Measurements from ENCODE around the gene NEURL1.

NEURL1 gene

DNA sequence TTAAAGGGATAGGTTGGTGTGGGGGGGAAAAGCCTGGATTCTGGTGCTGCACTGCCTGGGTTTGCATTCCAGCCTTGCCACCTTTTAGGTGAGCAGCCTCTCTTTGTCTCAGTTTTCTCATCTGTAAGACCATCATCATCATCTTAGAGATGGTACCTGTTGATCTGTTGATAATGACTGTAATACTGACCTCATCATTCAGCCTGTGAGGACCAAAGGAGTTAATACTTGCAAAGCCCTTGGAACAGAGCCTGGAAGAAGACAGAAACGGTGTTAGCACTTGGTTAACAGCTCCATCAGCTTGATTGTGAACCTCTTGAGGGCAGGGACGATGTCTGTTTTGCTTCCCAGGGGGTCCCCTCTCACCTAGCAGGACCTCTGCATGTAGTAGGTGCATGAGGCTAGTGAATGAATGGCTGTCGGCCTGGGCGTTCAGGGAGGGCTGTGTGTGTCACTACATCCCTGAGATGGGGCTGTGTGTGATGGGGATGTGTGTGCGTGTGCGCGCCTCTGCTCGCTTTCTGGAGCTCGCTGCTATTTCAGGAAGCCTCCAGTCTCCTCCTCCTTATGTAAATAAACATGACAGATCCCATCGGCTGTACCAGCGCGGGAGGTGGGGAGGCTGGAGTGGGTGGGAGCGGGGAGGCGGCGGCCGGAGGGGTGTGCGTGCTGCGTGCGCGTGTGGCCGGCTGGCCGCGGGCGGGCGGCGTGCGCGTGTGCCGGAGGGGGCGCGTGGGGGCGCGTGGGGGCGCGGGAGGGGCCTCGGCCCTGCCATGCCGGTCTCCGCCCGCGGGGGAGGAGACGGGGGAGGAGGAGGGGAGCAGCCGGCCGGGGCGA is 61.2 kb downstream of the NEURL1 start:
- H4K91ac ChIP-seq (ENCODE audit: low read depth, low read length): no peak overlapping the region
- peak; percentile 46 to 56 for DNase-seq
- no peak overlapping the region for H3K4ac ChIP-seq (ENCODE audit: low read depth, low read length)
- H3K27me3 ChIP-seq (ENCODE audit: insufficient read depth, low read length): no peaks in the 10 kb centered on the region
- no peak overlapping the region for H2BK5ac ChIP-seq (ENCODE audit: low read depth, low read length, poor library complexity)
- no peak overlapping the region for H3K9ac ChIP-seq (ENCODE audit: low read length)
- no peak overlapping the region for H3K18ac ChIP-seq (ENCODE audit: low read length)
- no CpG with 5 or more reads among the region's 44 CpGs for WGBS (ENCODE audit: extremely low coverage, insufficient coverage, insufficient read length)
- H3K79me2 ChIP-seq (ENCODE audit: control insufficient read depth, insufficient read depth, low read length, poor library complexity): no peaks in the 10 kb centered on the region
- H3K4me3 ChIP-seq (ENCODE audit: low read depth, low read length): peak overlapping the region; percentile 54
- no peak overlapping the region for H3K14ac ChIP-seq (ENCODE audit: low read length)
- no peak overlapping the region for H4K12ac ChIP-seq (ENCODE audit: low read depth, low read length)
- no peak overlapping the region for H2AFZ ChIP-seq (ENCODE audit: insufficient read depth, low read length, poor library complexity)
- H3K23ac ChIP-seq (ENCODE audit: low read length): no peak overlapping the region
- no peak overlapping the region for H2BK120ac ChIP-seq (ENCODE audit: insufficient read depth, low read length, poor library complexity)
- peaks cover 4% of the 10 kb centered on the region for H3K79me1 ChIP-seq (ENCODE audit: low read length)
- peaks cover 0 to 1% of the 10 kb centered on the region in 2 experiments for H3K36me3 ChIP-seq (ENCODE audit: control insufficient read depth in 1 of 2, insufficient read depth in 2 of 2, low read length in 2 of 2)
- H2AK5ac ChIP-seq (ENCODE audit: low read length): no peak overlapping the region
- H3K4me2 ChIP-seq (ENCODE audit: low read length): peak overlapping the region; percentile 68
- no peak overlapping the region for H4K8ac ChIP-seq (ENCODE audit: low read depth, low read length)
- no peak overlapping the region for H3K27ac ChIP-seq (ENCODE audit: low read depth, low read length)
- no peak overlapping the region for H2BK12ac ChIP-seq (ENCODE audit: low read length)
- peaks cover 2% of the 10 kb centered on the region for H3K9me3 ChIP-seq (ENCODE audit: insufficient read depth, low read depth, low read length)
- H3K4me1 ChIP-seq (ENCODE audit: control insufficient read depth in 1 of 2, insufficient read depth in 2 of 2, low read length in 2 of 2): peaks cover 0 to 3% of the 10 kb centered on the region in 2 experiments

- Histone ChIP-seq H3K27ac (ENCODE audit: low read depth, low read length) (no peak overlapping the region), H4K8ac (ENCODE audit: low read depth, low read length) (no peak overlapping the region), H2AFZ (ENCODE audit: insufficient read depth, low read length, poor library complexity) (no peak overlapping the region), H3K14ac (ENCODE audit: low read length) (no peak overlapping the region), H2BK12ac (ENCODE audit: low read length) (no peak overlapping the region), H3K79me2 (ENCODE audit: control insufficient read depth, insufficient read depth, low read length, poor library complexity) (no peaks in the 10 kb centered on the region), H3K9me3 (ENCODE audit: insufficient read depth, low read depth, low read length) (peaks cover 6% of the 10 kb centered on the region), H3K27me3 (ENCODE audit: insufficient read depth, low read length) (no peaks in the 10 kb centered on the region), H3K4me1 (ENCODE audit: control insufficient read depth in 1 of 2, insufficient read depth in 2 of 2, low read length in 2 of 2) (peaks cover 0 to 3% of the 10 kb centered on the region in 2 experiments), H3K18ac (ENCODE audit: low read length) (no peak overlapping the region), H2BK5ac (ENCODE audit: low read depth, low read length, poor library complexity) (no peak overlapping the region), H3K9ac (ENCODE audit: low read length) (no peak overlapping the region), H3K4me3 (ENCODE audit: low read depth, low read length) (peak overlapping the region; percentile 54), H2BK120ac (ENCODE audit: insufficient read depth, low read length, poor library complexity) (no peak overlapping the region), H3K4me2 (ENCODE audit: low read length) (peak overlapping the region; percentile 68), H3K79me1 (ENCODE audit: low read length) (peaks cover 4% of the 10 kb centered on the region), H3K23ac (ENCODE audit: low read length) (no peak overlapping the region), H2AK5ac (ENCODE audit: low read length) (no peak overlapping the region), H3K36me3 (ENCODE audit: control insufficient read depth in 1 of 2, insufficient read depth in 2 of 2, low read length in 2 of 2) (peaks cover 0 to 4% of the 10 kb centered on the region in 2 experiments), H3K4ac (ENCODE audit: low read depth, low read length) (no peak overlapping the region), H4K12ac (ENCODE audit: low read depth, low read length) (no peak overlapping the region), H4K91ac (ENCODE audit: low read depth, low read length) (peak overlapping the region; percentile 20)
- WGBS (ENCODE audit: extremely low coverage, insufficient coverage, insufficient read length): no CpG with 5 or more reads among the region's 18 CpGs
- no peak for DNase-seq
Observed at GRCh38 chr10:103555325-103555649, 61.8 kb downstream of the NEURL1 start.

- WGBS (ENCODE audit: extremely low coverage, insufficient coverage, insufficient read length): no CpG with 5 or more reads among the region's 11 CpGs
- H3K79me1 ChIP-seq (ENCODE audit: low read length): peaks cover 4% of the 10 kb centered on the region
- H4K12ac ChIP-seq (ENCODE audit: low read depth, low read length): no peak overlapping the region
- no peak overlapping the region for H2BK5ac ChIP-seq (ENCODE audit: low read depth, low read length, poor library complexity)
- H3K23ac ChIP-seq (ENCODE audit: low read length): no peak overlapping the region
- H3K4me2 ChIP-seq (ENCODE audit: low read length): peak overlapping the region; percentile 68
- no peak for DNase-seq
- no peak overlapping the region for H2BK12ac ChIP-seq (ENCODE audit: low read length)
- H3K4me1 ChIP-seq (ENCODE audit: control insufficient read depth in 1 of 2, insufficient read depth in 2 of 2, low read length in 2 of 2): peaks cover 0 to 3% of the 10 kb centered on the region in 2 experiments
- H3K36me3 ChIP-seq (ENCODE audit: control insufficient read depth in 1 of 2, insufficient read depth in 2 of 2, low read length in 2 of 2): peaks cover 0 to 4% of the 10 kb centered on the region in 2 experiments
- H3K9me3 ChIP-seq (ENCODE audit: insufficient read depth, low read depth, low read length): peaks cover 6% of the 10 kb centered on the region
- H4K91ac ChIP-seq (ENCODE audit: low read depth, low read length): peak overlapping the region; percentile 20
- no peaks in the 10 kb centered on the region for H3K27me3 ChIP-seq (ENCODE audit: insufficient read depth, low read length)
- H3K4ac ChIP-seq (ENCODE audit: low read depth, low read length): no peak overlapping the region
- no peak overlapping the region for H2AFZ ChIP-seq (ENCODE audit: insufficient read depth, low read length, poor library complexity)
- H2AK5ac ChIP-seq (ENCODE audit: low read length): no peak overlapping the region
- H3K4me3 ChIP-seq (ENCODE audit: low read depth, low read length): peak overlapping the region; percentile 38
- no peak overlapping the region for H4K8ac ChIP-seq (ENCODE audit: low read depth, low read length)
- H2BK120ac ChIP-seq (ENCODE audit: insufficient read depth, low read length, poor library complexity): no peak overlapping the region
- H3K18ac ChIP-seq (ENCODE audit: low read length): no peak overlapping the region
- H3K9ac ChIP-seq (ENCODE audit: low read length): no peak overlapping the region
- H3K14ac ChIP-seq (ENCODE audit: low read length): no peak overlapping the region
- H3K79me2 ChIP-seq (ENCODE audit: control insufficient read depth, insufficient read depth, low read length, poor library complexity): no peaks in the 10 kb centered on the region
- H3K27ac ChIP-seq (ENCODE audit: low read depth, low read length): no peak overlapping the region
Observed at GRCh38 chr10:103555712-103556111, 62.2 kb downstream of the NEURL1 start.

- Histone ChIP-seq H3K4me3 (ENCODE audit: low read depth, low read length) (no peak overlapping the region), H3K4ac (ENCODE audit: low read depth, low read length) (no peak overlapping the region), H3K9me3 (ENCODE audit: insufficient read depth, low read depth, low read length) (peaks cover 6% of the 10 kb centered on the region), H3K4me1 (ENCODE audit: control insufficient read depth in 1 of 2, insufficient read depth in 2 of 2, low read length in 2 of 2) (peaks cover 0 to 3% of the 10 kb centered on the region in 2 experiments), H3K79me1 (ENCODE audit: low read length) (peaks cover 4% of the 10 kb centered on the region), H4K8ac (ENCODE audit: low read depth, low read length) (no peak overlapping the region), H3K36me3 (ENCODE audit: control insufficient read depth in 1 of 2, insufficient read depth in 2 of 2, low read length in 2 of 2) (peaks cover 0 to 4% of the 10 kb centered on the region in 2 experiments), H4K12ac (ENCODE audit: low read depth, low read length) (no peak overlapping the region), H3K27ac (ENCODE audit: low read depth, low read length) (no peak overlapping the region), H3K18ac (ENCODE audit: low read length) (no peak overlapping the region), H3K23ac (ENCODE audit: low read length) (no peak overlapping the region), H3K79me2 (ENCODE audit: control insufficient read depth, insufficient read depth, low read length, poor library complexity) (no peaks in the 10 kb centered on the region), H2BK5ac (ENCODE audit: low read depth, low read length, poor library complexity) (no peak overlapping the region), H3K9ac (ENCODE audit: low read length) (no peak overlapping the region), H3K14ac (ENCODE audit: low read length) (no peak overlapping the region), H2BK120ac (ENCODE audit: insufficient read depth, low read length, poor library complexity) (no peak overlapping the region), H2AFZ (ENCODE audit: insufficient read depth, low read length, poor library complexity) (no peak overlapping the region), H2BK12ac (ENCODE audit: low read length) (no peak overlapping the region), H3K27me3 (ENCODE audit: insufficient read depth, low read length) (no peaks in the 10 kb centered on the region), H4K91ac (ENCODE audit: low read depth, low read length) (no peak overlapping the region), H3K4me2 (ENCODE audit: low read length) (no peak overlapping the region), H2AK5ac (ENCODE audit: low read length) (no peak overlapping the region)
- no peak for DNase-seq
- WGBS (ENCODE audit: extremely low coverage, insufficient coverage, insufficient read length): no CpG with 5 or more reads among the region's 12 CpGs
Observed at GRCh38 chr10:103556383-103557007, 63.0 kb downstream of the NEURL1 start.

Measured in trophoblast cell (in vitro differentiated cells and primary cell).